DLD1 (cell line): Measurements from ENCODE around the gene ERMP1.
"Not testable (repeated sequence)": the region's sequence is repeated elsewhere in the genome, so short reads cannot be mapped to it uniquely, and the experiment has no call there.

Source experiments
- in situ Hi-C: cut with HindIII; loops from 2 replicates; pipeline ENCODE4 v1.10.0; 2017; ENCODE audit warnings: low sequenced_read_pairs

ERMP1 gene

DNA sequence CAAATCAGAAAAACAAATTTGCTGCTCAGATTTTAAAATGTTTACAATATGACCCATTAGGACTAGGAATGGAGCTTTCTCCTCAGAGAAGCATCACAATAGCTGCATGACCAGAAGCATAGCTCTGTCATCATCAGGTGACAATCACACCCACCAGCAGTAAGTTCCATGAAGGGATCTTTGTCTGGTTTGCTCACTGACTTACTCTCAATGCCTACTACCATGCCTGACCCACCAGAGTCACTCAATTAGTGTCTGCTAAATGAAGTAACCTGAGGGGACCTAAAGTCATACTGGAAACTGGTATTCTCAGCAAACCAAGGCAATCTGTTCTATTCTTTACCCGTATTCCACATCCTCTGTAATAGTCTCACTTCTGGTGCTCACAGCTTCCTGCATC, 7.7 kb downstream of the ERMP1 start:
- in situ Hi-C loops = no loop called here

GRCh38 chr9:5820425-5820824, 12.5 kb downstream of the ERMP1 start:
- in situ Hi-C loops = no loop called here

DNA sequence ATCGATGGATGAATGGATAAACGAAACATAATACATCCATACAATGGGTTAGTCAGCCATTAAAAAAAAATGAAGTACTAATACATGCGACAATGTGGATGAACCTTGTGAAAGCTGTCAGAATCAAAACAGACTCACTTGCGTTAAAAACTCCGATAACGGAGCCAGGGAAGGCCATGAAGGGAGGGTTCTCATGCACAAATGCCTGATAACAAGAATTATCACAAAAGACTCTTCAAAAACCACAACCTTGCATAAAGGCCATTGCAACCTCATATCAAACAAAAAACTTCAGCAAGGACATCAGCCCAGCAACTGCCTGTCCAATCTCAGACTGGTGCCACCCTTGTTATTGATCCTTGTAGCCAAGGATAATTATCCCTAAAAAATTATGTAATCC, 13.7 kb downstream of the ERMP1 start:
- in situ Hi-C loops = no loop called here

- in situ Hi-C loops = no loop called here
Measured at GRCh38 chr9:5818424-5819142, 14.3 kb downstream of the ERMP1 start.

GRCh38 chr9:5817862-5818261, 15.1 kb downstream of the ERMP1 start:
- in situ Hi-C loops = no loop called here

DNA sequence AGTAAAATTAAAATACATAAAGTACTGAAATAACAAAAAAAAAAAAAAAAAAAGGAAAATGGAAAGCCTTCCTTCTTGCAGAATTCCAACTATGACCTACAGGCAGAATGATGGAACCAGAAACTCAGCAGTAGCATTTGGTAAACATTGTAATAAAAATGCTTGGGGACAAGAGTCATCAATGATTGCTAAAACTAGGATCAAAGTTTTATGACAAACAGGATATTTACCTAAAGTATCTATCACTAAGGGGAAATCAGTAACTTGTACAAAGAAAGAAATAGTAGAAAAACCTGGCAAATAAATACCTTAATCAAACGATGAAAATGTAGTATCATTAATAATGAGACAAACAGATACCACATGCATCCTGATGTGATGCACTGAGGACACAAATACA, 17.5 kb downstream of the ERMP1 start:
- in situ Hi-C loops = no loop called here

- in situ Hi-C loops = no loop called here
Measured at GRCh38 chr9:5813824-5814223, 19.1 kb downstream of the ERMP1 start.

DNA sequence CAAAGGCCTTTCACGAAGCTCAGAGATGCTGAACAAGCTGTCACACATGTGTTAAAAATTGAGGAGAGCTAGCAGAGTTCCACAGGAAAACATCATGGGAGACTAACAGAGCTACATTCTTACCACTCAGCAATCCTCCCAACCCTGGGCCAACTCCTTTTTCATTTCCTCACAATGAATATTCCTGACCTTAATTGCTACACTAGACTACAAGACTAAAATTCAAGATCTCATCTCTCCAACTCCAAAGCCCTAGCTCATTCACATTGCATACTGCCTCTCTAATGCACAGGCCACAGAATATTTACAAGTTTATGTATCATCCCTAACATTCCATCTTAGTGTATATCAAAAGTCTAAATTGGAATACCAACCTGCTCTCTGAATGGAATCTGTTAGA, 21.2 kb downstream of the ERMP1 start:
- in situ Hi-C loops = no loop called here

GRCh38 chr9:5805478-5805877, 27.4 kb downstream of the ERMP1 start:
- in situ Hi-C loops = no loop called here

DNA sequence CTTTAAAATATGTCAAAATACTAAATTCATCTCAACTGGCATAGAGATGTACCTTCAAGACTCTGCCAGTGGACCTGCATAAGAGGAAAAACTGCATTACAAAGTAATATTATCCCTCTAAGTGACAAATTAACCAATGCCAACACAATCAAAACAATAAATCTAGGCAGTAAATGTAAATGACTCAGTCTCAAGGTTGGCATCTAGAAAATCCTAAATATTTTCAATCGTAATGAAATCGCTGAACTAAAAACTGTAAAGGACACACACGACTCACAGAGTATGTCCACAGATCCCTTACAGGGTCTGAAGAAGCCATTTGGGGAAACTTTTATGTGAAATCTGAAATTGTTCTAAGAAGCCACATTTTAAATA, 31.2 kb downstream of the ERMP1 start:
- in situ Hi-C loops = no loop called here

- in situ Hi-C loops = no loop called here
Measured at GRCh38 chr9:5800969-5801738, 31.8 kb downstream of the ERMP1 start.

GRCh38 chr9:5800378-5800777, 32.5 kb downstream of the ERMP1 start:
- in situ Hi-C loops = not testable (repeated sequence)

DNA sequence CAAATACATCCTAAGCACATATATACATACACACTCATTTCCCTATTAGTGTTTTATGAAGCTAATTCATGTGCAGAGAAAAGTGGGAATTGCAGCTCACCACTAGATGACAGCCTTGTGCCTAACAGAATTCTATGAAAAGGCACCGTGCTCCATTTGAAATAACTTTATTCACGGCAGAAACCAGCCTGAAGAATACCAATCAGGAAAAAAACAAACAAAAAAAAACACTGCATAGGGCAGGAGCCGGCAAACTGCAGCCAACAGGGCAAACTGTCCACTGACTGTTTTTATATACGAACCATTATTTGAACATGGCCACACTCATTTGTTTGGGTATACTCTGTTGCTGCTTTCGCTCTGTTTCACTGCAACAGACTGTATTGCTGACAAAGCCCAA, 33.6 kb downstream of the ERMP1 start:
- in situ Hi-C loops = no loop called here

- in situ Hi-C loops = no loop called here
Measured at GRCh38 chr9:5798581-5798980, 34.3 kb downstream of the ERMP1 start.

DNA sequence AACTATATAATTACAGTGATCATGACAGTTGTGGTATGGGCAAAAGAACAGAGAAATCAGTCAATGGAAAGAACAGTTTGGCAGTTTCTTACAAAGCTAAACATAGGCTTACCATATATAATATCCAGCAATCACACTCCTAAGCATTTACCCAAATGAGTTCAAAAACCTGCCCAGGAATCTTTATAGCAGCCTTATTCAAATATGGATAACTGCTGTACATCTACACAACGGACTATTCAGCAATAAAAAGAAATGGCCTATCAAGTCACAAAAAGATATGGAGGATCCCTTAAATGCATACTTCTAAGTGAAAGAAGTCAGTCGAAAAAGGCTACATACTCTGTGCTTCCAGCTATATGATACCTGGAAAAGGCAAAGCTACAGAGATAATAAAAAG, 36.6 kb downstream of the ERMP1 start:
- in situ Hi-C loops = no loop called here

DNA sequence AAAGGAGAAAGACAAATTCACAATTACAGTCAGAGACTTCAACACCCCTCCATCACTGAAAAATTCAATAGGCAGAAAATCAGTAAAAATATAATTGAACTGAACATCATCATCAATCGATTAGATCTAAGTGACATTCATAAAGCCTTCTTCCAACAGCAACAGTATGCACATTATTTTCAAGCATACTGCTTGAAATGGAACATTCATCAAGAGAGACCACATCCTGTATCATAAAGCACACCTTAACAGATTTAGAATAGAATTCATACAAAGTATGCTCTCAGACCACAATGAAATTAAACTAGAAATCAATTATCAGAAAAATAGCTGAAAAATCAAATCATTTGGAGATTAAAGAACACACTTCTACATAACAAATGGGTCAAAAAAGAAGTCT, 39.1 kb downstream of the ERMP1 start:
- in situ Hi-C loops = no loop called here

DNA sequence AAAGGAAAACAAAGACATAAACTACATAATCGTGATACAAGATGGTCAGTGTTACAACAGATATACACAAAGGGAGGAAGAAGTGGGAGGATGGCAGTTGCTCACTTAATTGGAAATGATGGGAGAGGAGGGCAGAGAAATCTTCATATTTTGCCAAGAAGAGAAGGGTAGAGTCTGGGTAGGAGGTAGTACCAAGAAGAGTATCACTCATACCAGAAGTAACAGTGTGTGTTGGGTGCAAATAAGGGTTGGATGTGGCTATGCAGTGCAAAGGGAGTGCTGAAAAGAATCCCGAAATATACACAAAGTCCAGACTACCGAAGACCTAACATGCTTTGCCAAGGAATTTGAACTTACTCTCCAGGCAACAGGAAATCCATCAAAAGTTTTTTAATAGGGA, 41.0 kb downstream of the ERMP1 start:
- in situ Hi-C loops = no loop called here

GRCh38 chr9:5790923-5791322, 42.0 kb downstream of the ERMP1 start:
- in situ Hi-C loops = no loop called here

DNA sequence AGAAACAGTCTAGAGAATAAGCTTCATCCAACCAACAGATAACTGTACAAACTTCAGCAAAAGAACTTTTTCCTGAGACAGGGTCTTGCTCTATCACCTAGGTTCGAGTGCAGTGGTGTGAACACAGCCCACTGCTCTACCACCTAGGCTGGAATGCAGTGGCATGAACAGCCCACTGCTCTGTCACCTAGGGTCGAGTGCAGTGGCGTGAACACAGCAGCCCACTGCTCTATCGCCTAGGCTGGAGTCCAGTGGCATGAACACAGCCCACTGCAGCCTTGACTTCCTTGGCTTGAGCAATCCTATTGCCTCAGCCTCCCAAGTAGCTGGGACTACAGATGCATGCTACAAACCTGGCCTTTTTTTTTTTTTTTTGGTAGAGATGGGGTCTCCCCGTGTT, 43.4 kb downstream of the ERMP1 start:
- in situ Hi-C loops = no loop called here

- in situ Hi-C loops = no loop called here
Measured at GRCh38 chr9:5787759-5788302, 45.1 kb downstream of the ERMP1 start.

DNA sequence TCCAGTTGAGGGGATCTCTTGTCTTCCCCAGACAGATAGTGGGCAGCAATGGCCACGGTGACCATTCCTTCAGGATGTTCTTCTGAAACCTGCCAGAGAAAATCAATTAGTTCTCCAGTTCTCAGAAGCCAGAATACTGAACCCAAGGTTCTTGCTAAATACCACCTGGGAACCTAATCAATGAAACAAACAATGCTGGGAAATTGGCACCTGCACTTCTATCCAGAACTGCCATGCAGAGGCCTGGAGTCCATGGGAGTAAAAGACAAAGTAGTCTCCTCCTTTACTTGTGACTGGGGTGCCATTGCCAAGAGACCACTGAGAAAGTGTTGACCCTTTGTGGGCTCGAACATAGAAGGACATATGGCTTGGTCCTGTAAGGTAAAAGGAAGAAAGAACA, 45.7 kb downstream of the ERMP1 start:
- in situ Hi-C loops = no loop called here

GRCh38 chr9:5786370-5787127, 46.4 kb downstream of the ERMP1 start:
- in situ Hi-C loops = no loop called here
